HCT116 (cell line): ENCODE data around the gene ZNF793. TPM values are rescaled to one million over a fixed set of nuclear protein-coding genes. Genes with fewer than 3 reads are reported as not detected.

Source experiments
- ATF3 ChIP-seq: IDR thresholded peaks from 2 replicates; pipeline ENCODE4 v1.6.1; 2012
- EGR1 ChIP-seq: IDR thresholded peaks from 2 replicates; pipeline ENCODE4 v1.6.1; 2012; ENCODE audit warnings: low read depth
- EZH2 ChIP-seq: fragments of 200-600 bp; sonication (generic); IDR thresholded peaks from 2 replicates; pipeline ENCODE4 v1.6.1; 2017; ENCODE audit warnings: antibody characterized with exemption, mixed run types
- EZH2phosphoT487 ChIP-seq: fragments of 200-600 bp; IDR thresholded peaks from 2 replicates; pipeline ENCODE4 v1.6.1; 2018; ENCODE audit warnings: antibody characterized with exemption, borderline replicate concordance
- RAD21 ChIP-seq: IDR thresholded peaks from 2 replicates; pipeline ENCODE4 v1.6.1; 2012; ENCODE audit warnings: low read depth, mild to moderate bottlenecking
- SP1 ChIP-seq: IDR thresholded peaks from 2 replicates; pipeline ENCODE4 v1.6.1; 2012; ENCODE audit warnings: low read depth
- ZFX ChIP-seq: fragments of 450-650 bp; IDR thresholded peaks from 2 replicates; pipeline ENCODE4 v1.6.1; 2017
- total RNA-seq: library from RNA; stranded (reverse); gene quantifications from one replicate; pipeline ENCODE4 v1.2.1, GENCODE V29; 2021; ENCODE audit not compliant: unreplicated experiment
- TF ChIP-seq, protein P1 (sequence below): IDR thresholded peaks from 2 replicates; pipeline ENCODE4 v1.6.1; 2012; ENCODE audit warnings: low read depth
- TF ChIP-seq, protein P2 (sequence below): IDR thresholded peaks from 2 replicates; pipeline ENCODE4 v1.6.1; 2012
- TF ChIP-seq, protein P3 (sequence below): IDR thresholded peaks from 2 replicates; pipeline ENCODE4 v1.6.1; 2011; ENCODE audit warnings: mild to moderate bottlenecking, low read length, moderate library complexity; ENCODE audit not compliant: insufficient replicate concordance; ENCODE audit errors: extremely low read depth

The ZNF793 gene
- total RNA-seq, 1 experiment from 2014 or later = not detected

- TF ChIP-seq, protein P1, sequence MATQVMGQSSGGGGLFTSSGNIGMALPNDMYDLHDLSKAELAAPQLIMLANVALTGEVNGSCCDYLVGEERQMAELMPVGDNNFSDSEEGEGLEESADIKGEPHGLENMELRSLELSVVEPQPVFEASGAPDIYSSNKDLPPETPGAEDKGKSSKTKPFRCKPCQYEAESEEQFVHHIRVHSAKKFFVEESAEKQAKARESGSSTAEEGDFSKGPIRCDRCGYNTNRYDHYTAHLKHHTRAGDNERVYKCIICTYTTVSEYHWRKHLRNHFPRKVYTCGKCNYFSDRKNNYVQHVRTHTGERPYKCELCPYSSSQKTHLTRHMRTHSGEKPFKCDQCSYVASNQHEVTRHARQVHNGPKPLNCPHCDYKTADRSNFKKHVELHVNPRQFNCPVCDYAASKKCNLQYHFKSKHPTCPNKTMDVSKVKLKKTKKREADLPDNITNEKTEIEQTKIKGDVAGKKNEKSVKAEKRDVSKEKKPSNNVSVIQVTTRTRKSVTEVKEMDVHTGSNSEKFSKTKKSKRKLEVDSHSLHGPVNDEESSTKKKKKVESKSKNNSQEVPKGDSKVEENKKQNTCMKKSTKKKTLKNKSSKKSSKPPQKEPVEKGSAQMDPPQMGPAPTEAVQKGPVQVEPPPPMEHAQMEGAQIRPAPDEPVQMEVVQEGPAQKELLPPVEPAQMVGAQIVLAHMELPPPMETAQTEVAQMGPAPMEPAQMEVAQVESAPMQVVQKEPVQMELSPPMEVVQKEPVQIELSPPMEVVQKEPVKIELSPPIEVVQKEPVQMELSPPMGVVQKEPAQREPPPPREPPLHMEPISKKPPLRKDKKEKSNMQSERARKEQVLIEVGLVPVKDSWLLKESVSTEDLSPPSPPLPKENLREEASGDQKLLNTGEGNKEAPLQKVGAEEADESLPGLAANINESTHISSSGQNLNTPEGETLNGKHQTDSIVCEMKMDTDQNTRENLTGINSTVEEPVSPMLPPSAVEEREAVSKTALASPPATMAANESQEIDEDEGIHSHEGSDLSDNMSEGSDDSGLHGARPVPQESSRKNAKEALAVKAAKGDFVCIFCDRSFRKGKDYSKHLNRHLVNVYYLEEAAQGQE = no peak
- TF ChIP-seq ATF3 (no peak), RAD21 (no peak), EZH2 (no peak), SP1 (no peak), ZFX (no peak), EGR1 (no peak), EZH2phosphoT487 (no peak)
- TF ChIP-seq, protein P2, sequence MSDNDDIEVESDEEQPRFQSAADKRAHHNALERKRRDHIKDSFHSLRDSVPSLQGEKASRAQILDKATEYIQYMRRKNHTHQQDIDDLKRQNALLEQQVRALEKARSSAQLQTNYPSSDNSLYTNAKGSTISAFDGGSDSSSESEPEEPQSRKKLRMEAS = no peak
- TF ChIP-seq, protein P3, sequence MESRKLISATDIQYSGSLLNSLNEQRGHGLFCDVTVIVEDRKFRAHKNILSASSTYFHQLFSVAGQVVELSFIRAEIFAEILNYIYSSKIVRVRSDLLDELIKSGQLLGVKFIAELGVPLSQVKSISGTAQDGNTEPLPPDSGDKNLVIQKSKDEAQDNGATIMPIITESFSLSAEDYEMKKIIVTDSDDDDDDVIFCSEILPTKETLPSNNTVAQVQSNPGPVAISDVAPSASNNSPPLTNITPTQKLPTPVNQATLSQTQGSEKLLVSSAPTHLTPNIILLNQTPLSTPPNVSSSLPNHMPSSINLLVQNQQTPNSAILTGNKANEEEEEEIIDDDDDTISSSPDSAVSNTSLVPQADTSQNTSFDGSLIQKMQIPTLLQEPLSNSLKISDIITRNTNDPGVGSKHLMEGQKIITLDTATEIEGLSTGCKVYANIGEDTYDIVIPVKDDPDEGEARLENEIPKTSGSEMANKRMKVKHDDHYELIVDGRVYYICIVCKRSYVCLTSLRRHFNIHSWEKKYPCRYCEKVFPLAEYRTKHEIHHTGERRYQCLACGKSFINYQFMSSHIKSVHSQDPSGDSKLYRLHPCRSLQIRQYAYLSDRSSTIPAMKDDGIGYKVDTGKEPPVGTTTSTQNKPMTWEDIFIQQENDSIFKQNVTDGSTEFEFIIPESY = no peak
Measured at GRCh38 chr19:37519890-37520289, 13.2 kb downstream of the ZNF793 start (continued).
